ENCODE results near the gene INCA1.
A peak's percentile ranks its signal among the peaks of the same experiment; 100 is the strongest.

INCA1 gene

GRCh38 chr17:4948166-4948930, 49.0 kb downstream of the INCA1 start, which contains the start of gene PFN1:
Gene PFN1, minus strand, starts transcription at chr17:4948530. Its CDS starts 136 bp downstream, at chr17:4948394.
- Histone ChIP-seq H3K36me3 (peaks cover 49% of the 10 kb centered on the region), H3K27ac (peak within 1 kb of the TSS; percentile 95), H3K4me3 (ENCODE audit: low read depth, low read length) (peak within 1 kb of the TSS; percentile 96), H3K27me3 (ENCODE audit: insufficient read depth, low read depth, severe bottlenecking) (no peaks in the 10 kb centered on the region), H3K9me3 (ENCODE audit: severe bottlenecking) (no peaks in the 10 kb centered on the region)
- peak; percentile 85 for DNase-seq
- no peak for TF ChIP-seq CTCF (IDR thresholded peaks at IDR 0.05; ENCODE audit: low read depth, low read length)

GRCh38 chr17:4947411-4948165, 49.7 kb downstream of the INCA1 start:
- H3K27me3 ChIP-seq (ENCODE audit: insufficient read depth, low read depth, severe bottlenecking): no peaks in the 10 kb centered on the region
- peaks cover 53% of the 10 kb centered on the region for H3K36me3 ChIP-seq
- H3K4me3 ChIP-seq (ENCODE audit: low read depth, low read length): peak overlapping the region; percentile 96
- peak overlapping the region; percentile 95 for H3K27ac ChIP-seq
- no peaks in the 10 kb centered on the region for H3K9me3 ChIP-seq (ENCODE audit: severe bottlenecking)
- peak; percentile 50 for DNase-seq
- no peak for TF ChIP-seq CTCF (IDR thresholded peaks at IDR 0.05; ENCODE audit: low read depth, low read length)

GRCh38 chr17:4947010-4947410, 50.3 kb downstream of the INCA1 start:
- Histone ChIP-seq H3K4me3 (ENCODE audit: low read depth, low read length) (peak overlapping the region; percentile 96), H3K27me3 (ENCODE audit: insufficient read depth, low read depth, severe bottlenecking) (no peaks in the 10 kb centered on the region), H3K27ac (peak overlapping the region; percentile 60), H3K36me3 (peaks cover 59% of the 10 kb centered on the region), H3K9me3 (ENCODE audit: severe bottlenecking) (no peaks in the 10 kb centered on the region)
- TF ChIP-seq CTCF (IDR thresholded peaks at IDR 0.05; ENCODE audit: low read depth, low read length): no peak
- DNase-seq: no peak

- H3K4me3 ChIP-seq (ENCODE audit: low read depth, low read length): peak overlapping the region; percentile 96
- no peaks in the 10 kb centered on the region for H3K27me3 ChIP-seq (ENCODE audit: insufficient read depth, low read depth, severe bottlenecking)
- no peak for DNase-seq
- H3K27ac ChIP-seq: peak overlapping the region; percentile 60
- no peaks in the 10 kb centered on the region for H3K9me3 ChIP-seq (ENCODE audit: severe bottlenecking)
- no peak for TF ChIP-seq CTCF (IDR thresholded peaks at IDR 0.05; ENCODE audit: low read depth, low read length)
- H3K36me3 ChIP-seq: peaks cover 65% of the 10 kb centered on the region
Measured at GRCh38 chr17:4946312-4946976, 50.9 kb downstream of the INCA1 start.

- peaks cover 65% of the 10 kb centered on the region for H3K36me3 ChIP-seq
- no peak for TF ChIP-seq CTCF (IDR thresholded peaks at IDR 0.05; ENCODE audit: low read depth, low read length)
- H3K4me3 ChIP-seq (ENCODE audit: low read depth, low read length): no peak overlapping the region
- H3K27me3 ChIP-seq (ENCODE audit: insufficient read depth, low read depth, severe bottlenecking): no peaks in the 10 kb centered on the region
- no peak for DNase-seq
- no peak overlapping the region for H3K27ac ChIP-seq
- H3K9me3 ChIP-seq (ENCODE audit: severe bottlenecking): no peaks in the 10 kb centered on the region
Measured at GRCh38 chr17:4945944-4946280, 51.4 kb downstream of the INCA1 start.
